Frontal cortex (tissue), 4 donors: ENCODE results near the gene LIMK1. TPM values are rescaled to one million over a fixed set of nuclear protein-coding genes. Genes with fewer than 3 reads are reported as not detected.
A peak's percentile ranks its signal among the peaks of the same experiment; 100 is the strongest.

Experiments
- DNase-seq, 2 donors: peaks; one replicate each; pipeline ENCODE4 v3.0.0; 2012; ENCODE audit warnings: low spot score in 2 of 2
- FAIRE-seq: peaks from 2 replicates; lab custom pipeline; 2012; peaks lifted over from hg19 to GRCh38; lab: Jason Lieb, UNC
- total RNA-seq: library from RNA; depleted of rRNA; stranded (reverse); fragments of >200 nt; gene quantifications from one replicate; pipeline ENCODE4 v1.2.3, GENCODE V29; 2014
- donor health status: control.
- donor health status: control.
- donor health status: control.

LIMK1 gene
- total RNA-seq, 1 donor from 2014 or later, result 15.5 TPM

DNA sequence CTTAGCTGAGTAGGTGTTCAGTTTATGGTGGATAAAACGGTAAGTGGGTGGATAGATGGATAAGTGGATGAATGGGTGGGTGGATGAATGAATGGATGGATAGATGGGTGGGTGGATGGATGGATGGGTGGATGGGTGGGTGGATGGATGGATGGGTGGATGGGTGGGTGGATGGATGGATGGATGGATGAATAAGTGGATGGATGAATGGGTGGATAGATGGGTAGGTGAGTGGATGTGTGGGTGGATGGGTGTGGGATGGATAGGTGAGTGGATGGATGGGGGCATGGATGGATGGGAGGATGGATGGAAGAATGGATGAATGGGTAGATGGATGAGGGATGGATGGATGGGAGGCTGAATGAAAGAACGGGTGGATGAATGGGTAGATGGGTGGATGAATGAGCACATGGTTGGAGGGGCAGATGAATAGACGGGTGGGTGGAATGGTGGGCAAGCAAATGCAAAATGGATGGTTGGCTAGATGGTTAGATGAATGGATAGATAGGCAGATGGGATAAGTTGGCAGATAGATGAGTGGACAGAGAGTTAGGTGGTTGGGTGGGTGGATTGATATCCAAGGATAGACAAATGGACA lies 29.9 kb upstream of the LIMK1 start:
- no peak for FAIRE-seq
- DNase-seq, result no peak

DNA sequence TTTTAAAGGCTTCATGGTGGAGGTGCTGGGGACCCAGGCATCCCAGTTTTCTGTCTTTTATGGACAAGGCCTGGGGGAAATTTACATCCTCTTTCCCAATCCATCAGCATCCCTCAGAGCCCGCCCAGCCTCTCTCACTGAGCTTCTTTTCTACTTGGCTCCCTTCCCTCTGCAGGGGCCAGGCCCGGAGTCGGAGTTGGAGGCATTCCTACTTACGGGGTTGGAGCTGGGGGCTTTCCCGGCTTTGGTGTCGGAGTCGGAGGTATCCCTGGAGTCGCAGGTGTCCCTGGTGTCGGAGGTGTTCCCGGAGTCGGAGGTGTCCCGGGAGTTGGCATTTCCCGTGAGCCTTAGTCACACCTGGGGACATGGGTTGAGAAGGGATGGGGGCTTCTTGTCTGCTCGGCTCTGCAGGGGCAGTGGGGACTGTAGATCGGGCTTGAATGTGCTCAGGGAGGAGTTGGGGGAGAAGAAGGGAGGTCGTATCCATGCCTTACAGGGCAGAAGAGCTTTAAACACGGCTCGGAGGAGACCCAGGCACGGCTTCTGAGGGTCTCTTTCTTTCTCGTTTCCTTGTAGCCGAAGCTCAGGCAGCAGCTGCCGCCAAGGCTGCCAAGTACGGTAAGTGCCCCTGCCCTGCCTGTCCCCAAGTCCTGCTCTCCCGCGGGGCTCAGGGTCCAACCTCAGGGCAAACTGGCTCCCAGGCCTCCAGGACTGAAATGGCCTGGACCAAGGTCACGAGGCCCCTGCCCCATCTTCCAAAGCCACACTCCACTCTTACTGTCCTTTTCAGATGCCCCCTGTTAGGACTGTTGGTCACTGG lies 27.3 kb upstream of the LIMK1 start:
- no peak for FAIRE-seq
- no peak for DNase-seq

DNA sequence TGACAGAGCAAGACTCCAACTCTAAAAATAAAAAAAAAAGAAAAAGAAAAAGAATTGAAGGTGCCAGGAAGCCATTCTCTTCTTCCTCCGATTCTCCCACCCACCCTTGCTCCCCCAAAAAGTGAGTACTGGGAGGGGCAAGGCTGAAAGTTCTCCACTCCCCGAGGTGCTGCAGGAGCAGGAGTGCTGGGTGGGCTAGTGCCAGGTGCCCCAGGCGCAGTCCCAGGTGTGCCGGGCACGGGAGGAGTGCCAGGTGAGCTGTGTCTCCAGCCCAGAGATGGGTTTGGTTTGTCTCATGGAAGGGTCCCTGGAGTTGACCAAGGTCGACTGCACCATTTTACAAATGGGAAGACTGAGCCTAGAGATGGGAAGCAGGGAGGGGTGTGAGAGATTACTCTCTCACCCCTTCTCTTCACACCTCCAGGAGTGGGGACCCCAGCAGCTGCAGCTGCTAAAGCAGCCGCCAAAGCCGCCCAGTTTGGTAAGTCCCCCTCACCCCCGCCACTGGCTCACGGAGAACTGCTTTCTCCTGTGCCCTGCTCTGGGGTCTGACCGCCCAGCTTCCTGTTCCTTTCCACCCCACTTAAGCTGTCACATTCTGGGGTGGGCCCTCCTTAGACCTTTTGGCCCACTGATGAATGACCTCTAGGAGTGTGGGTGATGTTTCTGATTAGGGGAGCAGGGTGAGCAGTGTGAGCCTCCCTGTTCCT lies 26.2 kb upstream of the LIMK1 start:
- no peak for FAIRE-seq
- DNase-seq, result no peak

DNA sequence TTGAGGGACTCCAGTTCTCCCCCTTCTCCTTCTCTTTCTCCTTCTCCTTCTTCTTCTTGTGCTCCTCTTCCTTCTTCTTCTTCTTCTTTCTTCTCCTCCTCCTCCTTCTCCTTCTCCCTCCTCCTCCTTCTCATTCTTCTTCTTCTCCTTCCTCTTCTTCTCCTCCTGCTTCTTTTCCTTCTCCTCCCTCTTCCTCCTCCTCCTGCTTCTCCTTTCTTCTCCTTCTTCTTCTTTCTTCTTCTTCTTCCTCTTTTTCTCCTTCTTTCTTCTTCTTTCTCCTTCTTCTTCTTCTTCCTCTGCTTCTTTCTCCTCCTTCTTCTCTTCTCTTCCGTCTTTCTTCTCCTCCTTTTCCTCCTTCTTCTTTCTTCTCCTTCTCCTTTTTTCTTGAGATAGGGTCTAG lies 25.6 kb upstream of the LIMK1 start:
- DNase-seq, result no peak
- no peak for FAIRE-seq

DNA sequence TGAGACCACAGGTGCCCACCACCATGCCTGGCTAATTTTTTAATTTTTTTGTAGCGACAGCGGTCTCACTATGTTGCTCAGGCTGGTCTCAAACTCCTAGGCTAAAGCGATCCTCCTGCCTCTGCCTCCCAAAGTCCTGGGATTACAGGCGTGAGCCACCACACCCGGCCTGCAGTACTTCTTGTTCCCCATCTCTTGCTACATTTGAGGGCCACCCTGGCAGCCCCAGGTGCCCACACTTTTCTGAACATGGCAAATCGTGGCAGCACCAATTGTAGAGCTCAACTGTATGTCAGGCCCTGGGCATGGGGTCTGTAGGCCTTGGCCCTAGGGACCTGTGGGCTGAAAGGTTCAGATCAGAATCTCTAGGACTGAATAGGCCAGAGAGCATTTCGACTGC lies 25.1 kb upstream of the LIMK1 start:
- FAIRE-seq (no peak), DNase-seq (no peak)

DNA sequence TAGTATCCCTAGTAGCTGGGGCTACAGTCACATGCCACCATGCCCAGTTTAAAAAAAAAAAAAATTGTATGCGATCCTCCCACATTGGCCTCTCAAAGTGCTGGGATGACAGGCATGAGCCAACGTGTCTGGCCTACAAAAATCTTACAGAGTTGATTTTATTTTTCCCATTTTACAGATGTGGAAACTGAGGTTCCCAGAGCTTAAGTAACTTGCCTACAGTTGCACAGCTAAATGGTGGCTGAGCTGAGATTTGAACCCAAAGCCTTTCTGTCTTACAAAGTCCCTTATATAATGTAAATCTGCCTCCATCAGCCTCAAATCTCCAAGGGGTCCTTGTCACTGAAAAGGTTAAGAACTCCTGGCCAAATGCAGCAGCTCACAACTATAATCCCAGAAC lies 24.6 kb upstream of the LIMK1 start:
- no peak for DNase-seq
- FAIRE-seq, result no peak

DNA sequence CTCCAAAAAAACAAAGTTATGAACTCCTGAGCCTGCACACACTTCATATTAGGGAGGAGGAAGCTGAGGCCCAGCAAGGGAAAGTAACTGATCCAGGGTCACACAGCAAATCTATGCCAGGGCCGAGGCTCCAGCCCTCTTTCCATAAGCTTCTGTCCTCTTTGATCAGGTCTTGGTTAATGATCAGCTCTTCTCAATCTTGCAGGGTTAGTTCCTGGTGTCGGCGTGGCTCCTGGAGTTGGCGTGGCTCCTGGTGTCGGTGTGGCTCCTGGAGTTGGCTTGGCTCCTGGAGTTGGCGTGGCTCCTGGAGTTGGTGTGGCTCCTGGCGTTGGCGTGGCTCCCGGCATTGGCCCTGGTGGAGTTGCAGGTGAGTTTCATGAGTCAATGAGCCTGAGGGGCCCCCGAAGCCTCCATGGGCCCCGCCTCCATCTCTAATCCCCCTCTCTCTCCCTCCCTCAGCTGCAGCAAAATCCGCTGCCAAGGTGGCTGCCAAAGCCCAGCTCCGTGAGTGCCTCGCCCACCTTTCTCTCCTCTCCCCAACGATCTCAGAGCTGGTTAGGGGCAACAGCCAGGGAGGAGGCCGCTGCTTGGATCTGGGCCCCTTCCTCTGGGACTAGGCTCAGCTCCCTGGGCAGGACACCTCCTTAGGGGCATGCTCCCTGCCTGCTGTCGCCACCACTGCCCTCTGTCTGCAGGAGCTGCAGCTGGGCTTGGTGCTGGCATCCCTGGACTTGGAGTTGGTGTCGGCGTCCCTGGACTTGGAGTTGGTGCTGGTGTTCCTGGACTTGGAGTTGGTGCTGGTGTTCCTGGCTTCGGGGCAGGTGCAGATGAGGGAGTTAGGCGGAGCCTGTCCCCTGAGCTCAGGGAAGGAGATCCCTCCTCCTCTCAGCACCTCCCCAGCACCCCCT lies 23.7 kb upstream of the LIMK1 start:
- no peak for DNase-seq
- no peak for FAIRE-seq

DNA sequence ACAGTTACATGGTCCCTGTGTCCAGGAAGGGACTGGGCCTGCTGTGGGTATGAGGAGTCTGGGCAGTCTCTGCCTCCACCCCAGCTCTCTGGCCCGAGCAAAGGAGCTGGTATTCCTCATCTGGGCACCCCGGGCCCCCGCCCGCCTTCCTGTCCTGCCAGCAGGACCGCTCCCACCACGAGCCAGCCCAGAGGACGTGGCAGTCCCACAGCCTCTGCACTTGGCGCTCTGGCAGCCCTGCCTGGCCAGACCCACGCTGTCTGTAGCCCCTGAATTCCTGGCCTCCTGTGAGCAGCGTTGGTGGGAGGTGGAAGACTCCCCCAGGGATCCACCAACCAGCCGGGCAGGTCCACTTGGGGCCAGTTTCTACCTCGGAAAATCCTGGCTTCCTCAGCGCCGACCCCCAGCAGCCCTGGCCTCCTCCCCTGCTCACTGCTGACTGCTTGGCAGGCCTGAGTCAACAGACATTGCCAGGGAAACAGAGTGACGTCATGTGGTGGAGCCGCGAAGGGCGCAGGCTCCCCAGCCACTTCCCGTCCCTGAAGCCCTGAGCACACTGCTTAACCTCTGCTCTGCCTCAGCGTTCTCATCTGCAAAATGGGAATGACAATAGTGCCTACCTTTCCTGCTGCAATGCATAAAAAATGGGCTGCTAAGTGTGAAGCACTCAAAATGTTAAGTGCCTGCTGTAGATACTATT lies 21.6 kb upstream of the LIMK1 start:
- FAIRE-seq, result no peak
- peak; percentile 83 to 91 for DNase-seq

DNA sequence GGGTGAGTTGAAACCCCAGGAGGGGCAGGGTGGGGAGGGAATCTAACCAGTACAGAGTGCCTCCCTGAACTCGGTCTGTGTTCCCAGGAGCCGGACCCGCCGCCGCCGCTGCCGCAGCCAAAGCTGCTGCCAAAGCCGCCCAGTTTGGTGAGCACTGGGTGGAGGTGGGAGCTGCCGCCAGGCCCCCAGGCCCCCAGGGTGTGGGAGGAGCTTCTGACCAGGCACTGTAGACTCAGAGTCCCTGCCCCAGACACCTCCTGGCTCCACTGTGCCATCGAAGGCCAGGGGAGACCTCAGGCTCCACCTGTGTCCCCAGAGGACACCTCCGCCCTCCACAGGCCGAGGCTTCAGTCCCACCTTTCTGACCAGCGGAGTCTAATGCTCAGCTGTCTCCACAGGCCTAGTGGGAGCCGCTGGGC lies 20.4 kb upstream of the LIMK1 start:
- FAIRE-seq (no peak), DNase-seq (no peak)

DNA sequence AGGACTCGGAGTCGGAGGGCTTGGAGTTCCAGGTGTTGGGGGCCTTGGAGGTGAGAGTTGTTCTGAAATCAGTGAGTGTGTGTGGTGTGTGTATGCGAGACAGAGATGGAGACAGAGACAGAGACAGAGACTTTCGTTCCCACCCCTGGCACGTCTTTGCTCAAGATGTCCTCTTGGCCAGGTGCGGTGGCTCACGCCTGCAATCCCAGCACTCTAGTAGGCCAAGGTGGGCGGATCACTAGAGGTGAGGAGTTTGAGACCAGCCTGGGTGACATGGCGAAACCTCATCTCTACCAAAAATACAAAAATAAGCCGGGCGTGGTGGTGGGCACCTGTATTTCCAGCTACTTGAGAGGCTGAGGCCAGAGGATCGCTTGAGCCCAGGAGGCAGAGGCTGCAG lies 20.0 kb upstream of the LIMK1 start:
- DNase-seq (no peak), FAIRE-seq (no peak)

DNA sequence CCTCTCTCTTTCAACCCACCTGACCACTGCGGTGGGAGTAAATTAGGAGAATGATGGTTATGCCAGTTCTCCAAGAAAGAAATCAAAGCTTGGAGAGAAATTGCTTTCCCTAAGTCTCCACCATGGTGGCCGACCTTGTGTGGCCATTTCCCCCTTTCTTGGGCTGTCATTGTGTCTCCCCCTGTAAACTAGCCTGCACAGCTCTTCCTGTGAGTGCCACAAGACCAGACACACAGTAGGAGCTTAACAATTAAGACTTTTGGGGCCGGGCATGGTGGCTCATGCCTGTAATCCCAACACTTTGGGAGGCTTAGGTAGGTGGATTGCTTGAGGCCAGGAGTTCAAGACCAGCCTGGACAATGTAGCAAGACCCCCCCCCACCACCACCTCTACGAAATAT lies 18.9 kb upstream of the LIMK1 start:
- DNase-seq, result no peak
- FAIRE-seq, result no peak

DNA sequence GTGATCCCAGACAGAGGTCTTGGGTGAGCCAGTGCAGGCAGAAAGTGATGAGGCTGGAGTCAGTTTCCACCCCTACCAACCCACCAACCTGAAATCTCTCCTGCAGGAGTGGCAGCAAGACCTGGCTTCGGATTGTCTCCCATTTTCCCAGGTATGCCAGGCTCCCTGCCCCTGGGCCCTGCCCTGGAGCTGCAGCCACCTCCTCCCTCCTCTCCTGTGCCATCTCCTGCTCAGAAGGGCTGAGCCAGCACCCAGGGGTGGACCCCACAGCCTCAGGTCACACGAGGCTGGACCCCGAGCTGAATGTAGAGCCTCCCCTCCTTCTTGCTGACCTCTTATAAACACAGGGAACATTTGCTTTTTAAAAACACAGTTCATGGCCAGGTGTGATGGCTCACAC lies 17.0 kb upstream of the LIMK1 start:
- no peak for FAIRE-seq
- no peak for DNase-seq

DNA sequence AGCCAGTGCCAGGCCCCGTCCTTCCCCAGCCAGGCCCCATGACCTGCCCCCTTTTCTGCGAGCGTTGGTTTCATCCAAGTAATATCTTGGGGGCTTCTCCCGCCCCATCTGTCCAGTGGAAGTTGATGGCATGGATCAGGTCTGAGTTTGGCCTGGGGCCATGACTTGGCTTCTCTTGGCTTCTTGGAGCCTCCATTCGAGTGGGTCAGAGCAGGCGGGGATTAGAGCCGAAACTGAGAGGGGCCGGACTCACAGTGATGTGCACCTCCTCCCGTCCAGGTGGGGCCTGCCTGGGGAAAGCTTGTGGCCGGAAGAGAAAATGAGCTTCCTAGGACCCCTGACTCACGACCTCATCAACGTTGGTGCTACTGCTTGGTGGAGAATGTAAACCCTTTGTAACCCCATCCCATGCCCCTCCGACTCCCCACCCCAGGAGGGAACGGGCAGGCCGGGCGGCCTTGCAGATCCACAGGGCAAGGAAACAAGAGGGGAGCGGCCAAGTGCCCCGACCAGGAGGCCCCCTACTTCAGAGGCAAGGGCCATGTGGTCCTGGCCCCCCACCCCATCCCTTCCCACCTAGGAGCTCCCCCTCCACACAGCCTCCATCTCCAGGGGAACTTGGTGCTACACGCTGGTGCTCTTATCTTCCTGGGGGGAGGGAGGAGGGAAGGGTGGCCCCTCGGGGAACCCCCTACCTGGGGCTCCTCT lies 15.1 kb upstream of the LIMK1 start:
- DNase-seq (no peak), FAIRE-seq (no peak)

DNA sequence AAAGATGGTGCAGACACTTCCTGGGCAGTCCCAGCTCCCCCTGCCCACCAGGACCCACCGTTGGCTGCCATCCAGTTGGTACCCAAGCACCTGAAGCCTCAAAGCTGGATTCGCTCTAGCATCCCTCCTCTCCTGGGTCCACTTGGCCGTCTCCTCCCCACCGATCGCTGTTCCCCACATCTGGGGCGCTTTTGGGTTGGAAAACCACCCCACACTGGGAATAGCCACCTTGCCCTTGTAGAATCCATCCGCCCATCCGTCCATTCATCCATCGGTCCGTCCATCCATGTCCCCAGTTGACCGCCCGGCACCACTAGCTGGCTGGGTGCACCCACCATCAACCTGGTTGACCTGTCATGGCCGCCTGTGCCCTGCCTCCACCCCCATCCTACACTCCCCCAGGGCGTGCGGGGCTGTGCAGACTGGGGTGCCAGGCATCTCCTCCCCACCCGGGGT lies 14.5 kb upstream of the LIMK1 start:
- FAIRE-seq, result no peak

DNA sequence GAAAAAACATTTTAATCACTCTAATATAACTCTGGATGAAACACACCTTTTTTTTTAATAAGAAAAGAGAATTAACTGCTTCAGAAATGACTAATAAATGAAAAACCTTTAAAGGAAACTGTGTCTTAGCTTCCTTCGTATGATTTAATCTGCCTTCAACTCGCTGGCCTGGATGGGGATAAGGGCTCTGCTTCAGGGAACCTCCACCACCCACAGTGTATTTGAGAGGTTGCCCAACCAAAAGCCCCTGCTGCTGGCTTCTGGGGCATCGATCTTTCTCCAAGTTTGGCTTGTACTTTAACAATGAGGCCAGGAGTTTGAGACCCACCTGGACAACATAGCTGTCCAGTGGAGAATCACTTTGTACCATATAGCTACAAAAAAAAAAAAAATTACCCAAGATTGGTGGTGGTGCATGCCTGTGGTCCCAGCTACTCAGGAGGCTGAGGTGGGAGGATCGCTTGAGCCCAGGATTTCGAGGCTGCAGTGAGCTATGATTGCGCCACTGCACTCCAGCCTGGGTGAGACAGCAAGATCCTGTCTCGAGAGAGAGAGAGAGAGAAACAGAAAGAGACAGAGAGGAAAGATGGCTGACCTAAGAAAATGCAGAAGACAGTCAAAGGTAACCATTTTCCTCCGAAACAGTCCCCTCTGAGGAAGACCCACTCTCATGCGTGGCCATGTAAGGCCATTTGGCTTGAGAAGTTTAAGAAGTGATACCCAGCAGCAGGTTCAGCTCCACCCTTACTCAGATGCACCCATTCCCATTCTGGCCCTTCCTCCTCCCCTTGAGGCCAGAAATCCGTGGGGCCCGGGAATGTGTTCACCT lies 13.6 kb upstream of the LIMK1 start:
- no peak for FAIRE-seq
- no peak for DNase-seq

More for the DNA sequence above, 14.5 kb upstream of the LIMK1 start:
- DNase-seq, result no peak

DNA sequence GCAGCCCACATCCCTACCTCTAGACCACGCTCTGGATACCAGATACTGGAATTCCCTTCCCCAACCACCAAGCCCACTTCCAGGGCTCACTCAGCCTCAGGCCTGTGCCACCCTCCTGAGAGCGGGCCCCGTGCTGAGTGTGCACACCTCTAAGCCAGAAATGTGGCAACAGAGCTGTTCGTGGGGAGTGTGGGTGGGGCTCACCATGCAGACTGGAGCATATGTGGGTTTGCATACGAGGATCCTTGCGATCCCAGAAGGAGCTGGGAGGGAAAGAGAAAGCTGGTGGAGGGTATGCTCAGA lies 13.0 kb upstream of the LIMK1 start:
- DNase-seq, result no peak
- FAIRE-seq, result no peak

DNA sequence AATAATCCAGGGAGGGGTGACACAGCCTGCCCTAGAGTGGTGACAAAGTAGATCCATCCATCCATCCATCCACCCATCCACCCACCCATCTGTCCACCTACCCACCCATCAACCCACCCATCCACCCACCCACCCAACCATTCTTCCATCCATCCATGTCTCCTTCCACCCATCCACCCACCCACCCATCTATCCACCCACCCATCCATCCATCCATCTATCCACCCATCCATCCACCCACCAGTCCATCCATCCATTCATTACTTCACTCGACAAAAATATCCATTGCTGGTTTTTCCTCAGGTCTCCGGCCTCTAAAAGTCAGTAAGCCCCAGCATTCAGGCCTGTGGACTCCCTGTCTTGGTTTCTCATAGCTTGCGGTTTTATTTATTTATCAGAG lies 12.5 kb upstream of the LIMK1 start:
- no peak for DNase-seq
- no peak for FAIRE-seq

DNA sequence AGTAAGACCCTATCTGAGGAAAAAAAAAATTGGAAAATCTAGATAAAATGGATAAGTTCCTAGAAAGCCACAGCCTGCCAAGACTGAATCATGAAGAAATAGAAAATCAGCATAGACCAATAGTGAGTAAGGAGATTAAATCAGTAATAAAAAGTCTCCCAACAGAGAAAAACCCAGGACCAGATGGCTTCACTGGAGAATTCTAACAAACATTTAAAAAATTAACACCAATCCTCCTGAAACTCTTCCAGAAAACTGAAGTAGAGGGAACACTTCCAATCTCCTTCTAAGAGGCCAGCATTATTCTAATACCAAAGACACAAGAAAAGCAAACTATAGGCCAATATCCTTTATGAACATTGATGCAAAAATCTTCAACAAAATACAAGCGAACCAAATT lies 8.8 kb upstream of the LIMK1 start:
- FAIRE-seq (no peak), DNase-seq (no peak)
